Peyer's patch (tissue), 4 donors: Measurements from ENCODE around the gene H2BK1.

Experiments used
- CTCF ChIP-seq, 6 experiments: fragments of 450-650 bp in 4 of 6; fragments of 200-600 bp in 2 of 6; sonication (generic) in 1 of 6; IDR thresholded peaks; one replicate each; pipeline ENCODE4 v1.5.1; 2017 to 2019; ENCODE audit warnings: antibody characterized with exemption in 6 of 6, mild to moderate bottlenecking in 3 of 6, moderate library complexity in 1 of 6
- POLR2A ChIP-seq, 2 donors: fragments of 450-650 bp; IDR thresholded peaks; one replicate each; pipeline ENCODE4 v1.5.1; 2017; ENCODE audit warnings: antibody characterized with exemption in 2 of 2, mild to moderate bottlenecking in 2 of 2, moderate library complexity in 2 of 2

GRCh38 chr7:151176401-151176800 is 33.9 kb downstream of the H2BK1 start:
- TF ChIP-seq CTCF (IDR thresholded peaks at IDR 0.05) (no peak), POLR2A (IDR thresholded peaks at IDR 0.05) (no peak)
